Measurements from ENCODE around the gene RXRA.

DNA sequence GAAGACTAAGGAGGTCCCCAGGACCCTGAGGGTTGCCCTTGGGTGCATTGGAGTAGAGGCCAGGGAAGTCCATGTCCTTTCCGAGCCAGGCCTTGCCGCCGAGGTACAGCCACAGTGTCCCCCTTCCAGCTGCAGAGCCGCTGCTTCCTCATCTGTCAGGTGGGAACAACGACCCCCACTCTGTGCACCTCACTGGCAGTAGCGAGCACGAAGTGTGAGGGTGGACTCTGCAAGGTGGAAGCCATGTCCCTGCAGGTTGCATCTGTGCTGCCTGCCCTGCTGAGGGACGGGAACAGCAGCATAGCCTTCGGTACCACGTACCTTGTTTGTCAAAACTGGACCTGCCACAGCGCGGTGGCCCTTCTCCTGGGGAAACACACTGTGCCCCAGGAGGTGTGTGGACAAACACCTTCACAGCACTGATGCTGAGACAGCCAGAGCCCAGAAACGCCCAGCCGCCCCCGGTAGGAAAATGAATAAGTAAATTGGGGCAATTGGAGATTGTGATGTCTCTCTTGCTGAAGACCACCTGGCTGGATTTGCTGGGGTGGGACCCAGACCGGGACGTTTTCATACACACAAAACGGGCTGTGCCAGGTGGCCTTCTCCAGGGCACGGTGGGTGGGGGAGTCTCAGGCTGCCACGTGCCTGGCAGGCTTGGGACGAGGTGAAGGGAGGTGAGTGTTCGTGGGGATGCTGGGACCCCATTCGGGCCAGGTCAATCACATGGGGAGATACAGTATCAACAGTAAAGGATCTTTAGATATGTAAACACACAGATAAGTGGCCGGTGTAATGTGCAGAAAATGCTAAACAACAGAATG lies 157.3 kb downstream of the RXRA start:
- no peak for TF ChIP-seq POLR2A (IDR thresholded peaks at IDR 0.05)
- TF ChIP-seq, protein P1, sequence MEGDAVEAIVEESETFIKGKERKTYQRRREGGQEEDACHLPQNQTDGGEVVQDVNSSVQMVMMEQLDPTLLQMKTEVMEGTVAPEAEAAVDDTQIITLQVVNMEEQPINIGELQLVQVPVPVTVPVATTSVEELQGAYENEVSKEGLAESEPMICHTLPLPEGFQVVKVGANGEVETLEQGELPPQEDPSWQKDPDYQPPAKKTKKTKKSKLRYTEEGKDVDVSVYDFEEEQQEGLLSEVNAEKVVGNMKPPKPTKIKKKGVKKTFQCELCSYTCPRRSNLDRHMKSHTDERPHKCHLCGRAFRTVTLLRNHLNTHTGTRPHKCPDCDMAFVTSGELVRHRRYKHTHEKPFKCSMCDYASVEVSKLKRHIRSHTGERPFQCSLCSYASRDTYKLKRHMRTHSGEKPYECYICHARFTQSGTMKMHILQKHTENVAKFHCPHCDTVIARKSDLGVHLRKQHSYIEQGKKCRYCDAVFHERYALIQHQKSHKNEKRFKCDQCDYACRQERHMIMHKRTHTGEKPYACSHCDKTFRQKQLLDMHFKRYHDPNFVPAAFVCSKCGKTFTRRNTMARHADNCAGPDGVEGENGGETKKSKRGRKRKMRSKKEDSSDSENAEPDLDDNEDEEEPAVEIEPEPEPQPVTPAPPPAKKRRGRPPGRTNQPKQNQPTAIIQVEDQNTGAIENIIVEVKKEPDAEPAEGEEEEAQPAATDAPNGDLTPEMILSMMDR (IDR thresholded peaks at IDR 0.05) = no peak
- TF ChIP-seq POLR2AphosphoS5 (IDR thresholded peaks at IDR 0.05) = no peak
